Stomach (tissue), 4 donors: ENCODE results near the gene PPP2R5D.

ENCODE experiments used
- EP300 ChIP-seq: sonication (generic); formaldehyde crosslinking; IDR thresholded peaks from one replicate; pipeline ENCODE4 v1.6.1; 2017; ENCODE audit warnings: antibody characterized with exemption
- POLR2A ChIP-seq, 4 donors: fragments of 450-650 bp; IDR thresholded peaks; one replicate each; pipeline ENCODE4 v1.6.1; 2016; ENCODE audit warnings: antibody characterized with exemption in 4 of 4, control low read depth in 2 of 4, mild to moderate bottlenecking in 1 of 4, moderate library complexity in 1 of 4
- POLR2AphosphoS5 ChIP-seq, 3 donors: sonication (generic); formaldehyde crosslinking; IDR thresholded peaks; one replicate each; pipeline ENCODE4 v1.6.1; 2016; ENCODE audit warnings: antibody characterized with exemption in 3 of 3
- TF ChIP-seq, protein P1 (sequence below), 7 experiments: fragments of 450-650 bp in 4 of 7; fragments of 200-600 bp in 3 of 7; sonication (generic) in 3 of 7; IDR thresholded peaks; one replicate each; pipeline ENCODE4 v1.5.1; 2016 to 2019; ENCODE audit warnings: antibody characterized with exemption in 7 of 7, control low read depth in 2 of 7, mild to moderate bottlenecking in 1 of 7

DNA sequence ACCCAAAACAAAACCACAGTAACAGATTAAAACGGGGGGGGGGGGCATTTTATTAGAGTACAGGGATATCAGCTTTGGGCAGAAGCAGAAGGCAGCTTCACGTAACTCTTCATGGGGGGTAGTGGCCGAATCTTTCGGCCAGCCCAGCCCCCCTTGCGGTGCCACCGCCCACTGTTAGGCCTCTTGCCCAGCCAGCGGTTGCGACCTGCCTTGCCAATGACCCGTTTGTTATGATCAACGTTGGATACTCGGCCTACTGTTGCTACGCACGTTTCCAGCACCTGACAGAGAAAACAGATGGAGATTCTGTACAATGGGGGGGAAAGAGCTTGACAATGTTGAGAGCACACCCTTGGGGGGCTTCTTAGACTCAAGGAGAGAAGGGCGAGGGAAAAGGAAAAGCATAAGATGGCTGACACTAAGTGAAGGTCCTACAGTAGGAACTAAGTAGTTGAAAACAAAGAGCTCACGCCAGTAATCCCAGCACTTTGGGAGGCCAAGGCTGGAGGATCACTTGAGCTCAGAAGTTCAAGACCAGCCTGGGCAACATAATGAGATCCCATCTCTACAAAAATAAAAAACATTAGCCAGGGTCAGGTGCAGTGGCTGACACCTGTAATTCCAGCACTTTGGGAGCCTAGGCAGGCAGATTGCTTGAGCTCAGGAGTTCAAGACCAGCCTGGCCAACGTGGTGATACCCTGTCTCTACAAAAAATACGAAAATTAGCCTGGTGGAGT lies 70.0 kb downstream of the PPP2R5D start:
- TF ChIP-seq, protein P1, sequence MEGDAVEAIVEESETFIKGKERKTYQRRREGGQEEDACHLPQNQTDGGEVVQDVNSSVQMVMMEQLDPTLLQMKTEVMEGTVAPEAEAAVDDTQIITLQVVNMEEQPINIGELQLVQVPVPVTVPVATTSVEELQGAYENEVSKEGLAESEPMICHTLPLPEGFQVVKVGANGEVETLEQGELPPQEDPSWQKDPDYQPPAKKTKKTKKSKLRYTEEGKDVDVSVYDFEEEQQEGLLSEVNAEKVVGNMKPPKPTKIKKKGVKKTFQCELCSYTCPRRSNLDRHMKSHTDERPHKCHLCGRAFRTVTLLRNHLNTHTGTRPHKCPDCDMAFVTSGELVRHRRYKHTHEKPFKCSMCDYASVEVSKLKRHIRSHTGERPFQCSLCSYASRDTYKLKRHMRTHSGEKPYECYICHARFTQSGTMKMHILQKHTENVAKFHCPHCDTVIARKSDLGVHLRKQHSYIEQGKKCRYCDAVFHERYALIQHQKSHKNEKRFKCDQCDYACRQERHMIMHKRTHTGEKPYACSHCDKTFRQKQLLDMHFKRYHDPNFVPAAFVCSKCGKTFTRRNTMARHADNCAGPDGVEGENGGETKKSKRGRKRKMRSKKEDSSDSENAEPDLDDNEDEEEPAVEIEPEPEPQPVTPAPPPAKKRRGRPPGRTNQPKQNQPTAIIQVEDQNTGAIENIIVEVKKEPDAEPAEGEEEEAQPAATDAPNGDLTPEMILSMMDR (IDR thresholded peaks at IDR 0.05), result no peak
- no peak for TF ChIP-seq POLR2AphosphoS5 (IDR thresholded peaks at IDR 0.05)
- no peak for TF ChIP-seq POLR2A (IDR thresholded peaks at IDR 0.05)
- no peak for TF ChIP-seq EP300
